HG02623 (cell line): Measurements from ENCODE around the gene LSP1.

Experiments used
- ATAC-seq: cut with Tn5 transposase; IDR thresholded peaks from one replicate; pipeline ENCODE4 v1.9.1; 2021; ENCODE audit warnings: moderate library complexity; ENCODE audit not compliant: unreplicated experiment

The LSP1 gene

GRCh38 chr11:1926156-1927025 lies 73.5 kb downstream of the LSP1 start:
- no peak for ATAC-seq

GRCh38 chr11:1927026-1927847 lies 74.4 kb downstream of the LSP1 start:
- no peak for ATAC-seq

- ATAC-seq, result no peak
Measured at GRCh38 chr11:1927848-1928469, 75.1 kb downstream of the LSP1 start.

GRCh38 chr11:1928470-1928890 lies 75.6 kb downstream of the LSP1 start:
- no peak for ATAC-seq

- ATAC-seq, result no peak
Measured at GRCh38 chr11:1928891-1929541, 76.1 kb downstream of the LSP1 start.

GRCh38 chr11:1929621-1930461 lies 77.0 kb downstream of the LSP1 start:
- no peak for ATAC-seq

- ATAC-seq, result no peak
Measured at GRCh38 chr11:1930462-1930830, 77.6 kb downstream of the LSP1 start.

- no peak for ATAC-seq
Measured at GRCh38 chr11:1931341-1932104, 78.6 kb downstream of the LSP1 start.

GRCh38 chr11:1932105-1932480 lies 79.2 kb downstream of the LSP1 start:
- ATAC-seq, result no peak

- ATAC-seq, result no peak
Measured at GRCh38 chr11:1932681-1933080, 79.8 kb downstream of the LSP1 start.

- ATAC-seq, result no peak
Measured at GRCh38 chr11:1933416-1934334, 80.8 kb downstream of the LSP1 start.

- ATAC-seq, result no peak
Measured at GRCh38 chr11:1934335-1935155, 81.7 kb downstream of the LSP1 start.

GRCh38 chr11:1935156-1936071 lies 82.5 kb downstream of the LSP1 start:
- no peak for ATAC-seq

GRCh38 chr11:1936072-1936780 lies 83.3 kb downstream of the LSP1 start:
- no peak for ATAC-seq

- no peak for ATAC-seq
Measured at GRCh38 chr11:1936781-1937615, 84.1 kb downstream of the LSP1 start.
